ENCODE data around the gene MTMR2. TPM values are rescaled to one million over a fixed set of nuclear protein-coding genes. Genes with fewer than 3 reads are reported as not detected.

Gene MTMR2
- polyA plus RNA-seq, 1 donor from 2014 or later, result 30.9 TPM

GRCh38 chr11:95948637-95949036, 24.7 kb upstream of the MTMR2 start:
- no peak overlapping the region for H3K4me3 ChIP-seq (ENCODE audit: low read length)
- no peak overlapping the region for H2AFZ ChIP-seq (ENCODE audit: low read depth, low read length)
- no peak overlapping the region for H3K9ac ChIP-seq (ENCODE audit: low read length)
- no peaks in the 10 kb centered on the region for H4K20me1 ChIP-seq (ENCODE audit: insufficient read depth)
- TF ChIP-seq MXI1 (conservative IDR thresholded peaks at IDR 0.05; ENCODE audit: poor library complexity, severe bottlenecking) (no peak), TAF1 (IDR thresholded peaks at IDR 0.05; ENCODE audit: low read depth) (no peak), RAD21 (conservative IDR thresholded peaks at IDR 0.05) (no peak), EP300 (conservative IDR thresholded peaks at IDR 0.05; ENCODE audit: poor library complexity, severe bottlenecking) (no peak), POLR2AphosphoS5 (IDR thresholded peaks at IDR 0.05) (no peak), CTCF (IDR thresholded peaks at IDR 0.05; ENCODE audit: poor library complexity, severe bottlenecking) (no peak), SMC3 (conservative IDR thresholded peaks at IDR 0.05; ENCODE audit: poor library complexity) (no peak), REST (IDR thresholded peaks at IDR 0.05; ENCODE audit: borderline replicate concordance) (no peak), EZH2 (IDR thresholded peaks at IDR 0.05; ENCODE audit: borderline replicate concordance, insufficient read depth, low read length, poor library complexity, severe bottlenecking) (no peak)
- no peaks in the 10 kb centered on the region for H3K27me3 ChIP-seq (ENCODE audit: insufficient read depth, low read depth, low read length)
- no peak overlapping the region for H3K27ac ChIP-seq (ENCODE audit: low read length)
- no peaks in the 10 kb centered on the region for H3F3A ChIP-seq (ENCODE audit: insufficient read depth, low read length, poor library complexity, severe bottlenecking)
- no peaks in the 10 kb centered on the region for H3K79me2 ChIP-seq (replicated peaks; ENCODE audit: insufficient read depth, low read length)
- H3K9me2 ChIP-seq (ENCODE audit: insufficient read depth, low read length), result no peaks in the 10 kb centered on the region
- H3K4me2 ChIP-seq (ENCODE audit: low read length), result no peak overlapping the region
- no peaks in the 10 kb centered on the region for H3K36me3 ChIP-seq (ENCODE audit: insufficient read depth, low read length)
- H3K9me3 ChIP-seq (ENCODE audit: low read length), result peaks cover 4% of the 10 kb centered on the region

GRCh38 chr11:95944623-95945022, 20.7 kb upstream of the MTMR2 start:
- H2AFZ ChIP-seq (ENCODE audit: low read depth, low read length), result no peak overlapping the region
- H3K27ac ChIP-seq (ENCODE audit: low read length), result no peak overlapping the region
- no peaks in the 10 kb centered on the region for H3F3A ChIP-seq (ENCODE audit: insufficient read depth, low read length, poor library complexity, severe bottlenecking)
- H3K27me3 ChIP-seq (ENCODE audit: insufficient read depth, low read depth, low read length), result no peaks in the 10 kb centered on the region
- no peaks in the 10 kb centered on the region for H4K20me1 ChIP-seq (ENCODE audit: insufficient read depth)
- no peaks in the 10 kb centered on the region for H3K79me2 ChIP-seq (replicated peaks; ENCODE audit: insufficient read depth, low read length)
- no peak overlapping the region for H3K4me2 ChIP-seq (ENCODE audit: low read length)
- H3K9me3 ChIP-seq (ENCODE audit: low read length), result peaks cover 4% of the 10 kb centered on the region
- no peak overlapping the region for H3K9ac ChIP-seq (ENCODE audit: low read length)
- no peak overlapping the region for H3K4me3 ChIP-seq (ENCODE audit: low read length)
- no peaks in the 10 kb centered on the region for H3K36me3 ChIP-seq (ENCODE audit: insufficient read depth, low read length)
- H3K9me2 ChIP-seq (ENCODE audit: insufficient read depth, low read length), result no peaks in the 10 kb centered on the region
- no peak for TF ChIP-seq POLR2AphosphoS5 (IDR thresholded peaks at IDR 0.05)
- no peak for TF ChIP-seq CTCF (IDR thresholded peaks at IDR 0.05; ENCODE audit: poor library complexity, severe bottlenecking)
- TF ChIP-seq EP300 (conservative IDR thresholded peaks at IDR 0.05; ENCODE audit: poor library complexity, severe bottlenecking), result no peak
- no peak for TF ChIP-seq SMC3 (conservative IDR thresholded peaks at IDR 0.05; ENCODE audit: poor library complexity)
- TF ChIP-seq EZH2 (IDR thresholded peaks at IDR 0.05; ENCODE audit: borderline replicate concordance, insufficient read depth, low read length, poor library complexity, severe bottlenecking), result no peak
- no peak for TF ChIP-seq MXI1 (conservative IDR thresholded peaks at IDR 0.05; ENCODE audit: poor library complexity, severe bottlenecking)
- no peak for TF ChIP-seq REST (IDR thresholded peaks at IDR 0.05; ENCODE audit: borderline replicate concordance)
- no peak for TF ChIP-seq TAF1 (IDR thresholded peaks at IDR 0.05; ENCODE audit: low read depth)
- TF ChIP-seq RAD21 (conservative IDR thresholded peaks at IDR 0.05), result no peak
